ENCODE data around the gene FASN. TPM values are rescaled to one million over a fixed set of nuclear protein-coding genes. Genes with fewer than 3 reads are reported as not detected.
A peak's percentile ranks its signal among the peaks of the same experiment; 100 is the strongest.

The FASN gene
- total and polyA plus RNA-seq, 2 of the 13 experiments (the other 11 are each of a cell fraction or from before 2014, with no cell fraction given), result 51.7 to 101 TPM

DNA sequence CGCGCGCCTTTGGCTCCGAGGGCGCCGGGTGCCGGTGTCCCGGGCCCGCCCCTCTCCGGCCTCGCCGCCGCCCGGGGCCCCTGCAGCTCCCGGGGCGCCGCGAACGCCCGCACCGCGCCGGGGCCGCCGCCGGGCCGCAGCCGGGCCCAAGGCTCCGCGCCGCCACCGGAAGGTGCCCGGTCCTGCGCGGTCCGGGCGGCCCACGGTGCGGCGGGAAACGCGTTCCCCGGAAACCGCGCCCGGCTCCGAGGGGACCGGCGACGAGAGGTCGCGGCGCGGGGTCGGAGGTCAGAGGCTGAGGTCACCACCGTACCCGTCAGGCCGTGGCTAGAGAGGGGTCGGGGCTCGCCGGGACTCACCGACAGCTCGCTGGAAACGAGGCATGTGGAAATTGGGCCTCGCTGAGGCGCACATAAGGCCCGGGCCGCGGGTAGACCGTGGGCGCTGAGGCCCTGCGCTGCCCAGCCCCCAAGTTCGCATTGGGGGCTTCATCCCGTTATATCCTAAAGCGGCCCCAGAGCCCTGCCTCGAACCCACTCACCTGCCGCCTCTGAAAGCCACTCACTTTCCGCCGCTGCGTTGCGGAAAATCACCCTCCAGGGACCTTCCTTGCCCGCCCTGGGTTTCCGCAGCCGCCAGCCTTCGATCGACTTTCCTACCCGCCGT lies 32.3 kb downstream of the FASN start, which contains the start of gene DUS1L (continued):
- TF ChIP-seq, protein P1, sequence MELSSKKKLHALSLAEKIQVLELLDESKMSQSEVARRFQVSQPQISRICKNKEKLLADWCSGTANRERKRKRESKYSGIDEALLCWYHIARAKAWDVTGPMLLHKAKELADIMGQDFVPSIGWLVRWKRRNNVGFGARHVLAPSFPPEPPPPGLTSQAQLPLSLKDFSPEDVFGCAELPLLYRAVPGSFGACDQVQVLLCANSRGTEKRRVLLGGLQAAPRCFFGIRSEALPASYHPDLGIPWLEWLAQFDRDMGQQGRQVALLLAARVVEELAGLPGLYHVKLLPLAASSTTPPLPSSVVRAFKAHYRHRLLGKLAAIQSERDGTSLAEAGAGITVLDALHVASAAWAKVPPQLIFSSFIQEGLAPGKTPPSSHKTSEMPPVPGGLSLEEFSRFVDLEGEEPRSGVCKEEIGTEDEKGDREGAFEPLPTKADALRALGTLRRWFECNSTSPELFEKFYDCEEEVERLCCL (CRISPR knock-in tag; IDR thresholded peaks at IDR 0.05; ENCODE audit: borderline replicate concordance), result no peak
- TF ChIP-seq, protein P2, sequence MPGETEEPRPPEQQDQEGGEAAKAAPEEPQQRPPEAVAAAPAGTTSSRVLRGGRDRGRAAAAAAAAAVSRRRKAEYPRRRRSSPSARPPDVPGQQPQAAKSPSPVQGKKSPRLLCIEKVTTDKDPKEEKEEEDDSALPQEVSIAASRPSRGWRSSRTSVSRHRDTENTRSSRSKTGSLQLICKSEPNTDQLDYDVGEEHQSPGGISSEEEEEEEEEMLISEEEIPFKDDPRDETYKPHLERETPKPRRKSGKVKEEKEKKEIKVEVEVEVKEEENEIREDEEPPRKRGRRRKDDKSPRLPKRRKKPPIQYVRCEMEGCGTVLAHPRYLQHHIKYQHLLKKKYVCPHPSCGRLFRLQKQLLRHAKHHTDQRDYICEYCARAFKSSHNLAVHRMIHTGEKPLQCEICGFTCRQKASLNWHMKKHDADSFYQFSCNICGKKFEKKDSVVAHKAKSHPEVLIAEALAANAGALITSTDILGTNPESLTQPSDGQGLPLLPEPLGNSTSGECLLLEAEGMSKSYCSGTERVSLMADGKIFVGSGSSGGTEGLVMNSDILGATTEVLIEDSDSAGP (CRISPR knock-in tag; IDR thresholded peaks at IDR 0.05; ENCODE audit: borderline replicate concordance), result peak; percentile 98
- peak; percentile 97 for TF ChIP-seq CBX1 (IDR thresholded peaks at IDR 0.05; ENCODE audit: low read depth)
- peak; percentile 34 for TF ChIP-seq SKI (IDR thresholded peaks at IDR 0.05; ENCODE audit: partially characterized antibody)
- TF ChIP-seq, protein P3, sequence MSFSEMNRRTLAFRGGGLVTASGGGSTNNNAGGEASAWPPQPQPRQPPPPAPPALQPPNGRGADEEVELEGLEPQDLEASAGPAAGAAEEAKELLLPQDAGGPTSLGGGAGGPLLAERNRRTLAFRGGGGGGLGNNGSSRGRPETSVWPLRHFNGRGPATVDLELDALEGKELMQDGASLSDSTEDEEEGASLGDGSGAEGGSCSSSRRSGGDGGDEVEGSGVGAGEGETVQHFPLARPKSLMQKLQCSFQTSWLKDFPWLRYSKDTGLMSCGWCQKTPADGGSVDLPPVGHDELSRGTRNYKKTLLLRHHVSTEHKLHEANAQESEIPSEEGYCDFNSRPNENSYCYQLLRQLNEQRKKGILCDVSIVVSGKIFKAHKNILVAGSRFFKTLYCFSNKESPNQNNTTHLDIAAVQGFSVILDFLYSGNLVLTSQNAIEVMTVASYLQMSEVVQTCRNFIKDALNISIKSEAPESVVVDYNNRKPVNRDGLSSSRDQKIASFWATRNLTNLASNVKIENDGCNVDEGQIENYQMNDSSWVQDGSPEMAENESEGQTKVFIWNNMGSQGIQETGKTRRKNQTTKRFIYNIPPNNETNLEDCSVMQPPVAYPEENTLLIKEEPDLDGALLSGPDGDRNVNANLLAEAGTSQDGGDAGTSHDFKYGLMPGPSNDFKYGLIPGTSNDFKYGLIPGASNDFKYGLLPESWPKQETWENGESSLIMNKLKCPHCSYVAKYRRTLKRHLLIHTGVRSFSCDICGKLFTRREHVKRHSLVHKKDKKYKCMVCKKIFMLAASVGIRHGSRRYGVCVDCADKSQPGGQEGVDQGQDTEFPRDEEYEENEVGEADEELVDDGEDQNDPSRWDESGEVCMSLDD (CRISPR knock-in tag; IDR thresholded peaks at IDR 0.05; ENCODE audit: borderline replicate concordance), result no peak; the same call in 1 of the 2 replicates
- peak; percentile 43; the same call in 1 of the 2 replicates for TF ChIP-seq SP140L (CRISPR knock-in tag; IDR thresholded peaks at IDR 0.05; ENCODE audit: borderline replicate concordance)
- TF ChIP-seq ATF7 (IDR thresholded peaks at IDR 0.05), result no peak
- peak; percentile 68; the same call in 1 of the 2 replicates for TF ChIP-seq ATF7 (CRISPR knock-in tag; IDR thresholded peaks at IDR 0.05)
- TF ChIP-seq ASH2L (IDR thresholded peaks at IDR 0.05; ENCODE audit: insufficient read length, low read depth, low read length), result peak; percentile 74
- peak; percentile 80; the same call in 1 of the 2 replicates for TF ChIP-seq ZC3H13 (CRISPR knock-in tag; IDR thresholded peaks at IDR 0.05)
- TF ChIP-seq, protein P4, sequence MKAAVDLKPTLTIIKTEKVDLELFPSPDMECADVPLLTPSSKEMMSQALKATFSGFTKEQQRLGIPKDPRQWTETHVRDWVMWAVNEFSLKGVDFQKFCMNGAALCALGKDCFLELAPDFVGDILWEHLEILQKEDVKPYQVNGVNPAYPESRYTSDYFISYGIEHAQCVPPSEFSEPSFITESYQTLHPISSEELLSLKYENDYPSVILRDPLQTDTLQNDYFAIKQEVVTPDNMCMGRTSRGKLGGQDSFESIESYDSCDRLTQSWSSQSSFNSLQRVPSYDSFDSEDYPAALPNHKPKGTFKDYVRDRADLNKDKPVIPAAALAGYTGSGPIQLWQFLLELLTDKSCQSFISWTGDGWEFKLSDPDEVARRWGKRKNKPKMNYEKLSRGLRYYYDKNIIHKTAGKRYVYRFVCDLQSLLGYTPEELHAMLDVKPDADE (CRISPR knock-in tag; IDR thresholded peaks at IDR 0.05), result no peak
- no peak for TF ChIP-seq PRMT3 (CRISPR knock-in tag; IDR thresholded peaks at IDR 0.05; ENCODE audit: borderline replicate concordance, low read depth)
- peak; percentile 44; the same call in 1 of the 2 replicates for TF ChIP-seq ZMYM3 (CRISPR knock-in tag; IDR thresholded peaks at IDR 0.05)
- peak; percentile 88 for TF ChIP-seq KDM5A (IDR thresholded peaks at IDR 0.05; ENCODE audit: borderline replicate concordance, low read length)
- peak; percentile 89 for TF ChIP-seq YY1 (IDR thresholded peaks at IDR 0.05; ENCODE audit: insufficient read depth, insufficient replicate concordance, low read depth, low read length)
- TF ChIP-seq, protein P5, sequence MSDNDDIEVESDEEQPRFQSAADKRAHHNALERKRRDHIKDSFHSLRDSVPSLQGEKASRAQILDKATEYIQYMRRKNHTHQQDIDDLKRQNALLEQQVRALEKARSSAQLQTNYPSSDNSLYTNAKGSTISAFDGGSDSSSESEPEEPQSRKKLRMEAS (IDR thresholded peaks at IDR 0.05), result peak; percentile 91
- TF ChIP-seq ARHGAP35 (CRISPR knock-in tag; IDR thresholded peaks at IDR 0.05; ENCODE audit: borderline replicate concordance), result peak; percentile 38; the same call in 1 of the 2 replicates
- peak; percentile 86 for TF ChIP-seq ZNF441 (CRISPR knock-in tag; IDR thresholded peaks at IDR 0.05; ENCODE audit: borderline replicate concordance)
- no peak for TF ChIP-seq SNRNP70 (IDR thresholded peaks at IDR 0.05; ENCODE audit: low read depth, low read length)
- no peak for TF ChIP-seq FOXP1 (IDR thresholded peaks at IDR 0.05)
- TF ChIP-seq FOXP1 (CRISPR knock-in tag; IDR thresholded peaks at IDR 0.05), result peak; percentile 55; the same call in 1 of the 2 replicates

Data from HepG2 (cell line).